Smooth muscle cell (in vitro differentiated cells): ENCODE results near the gene EYS. TPM values are rescaled to one million over a fixed set of nuclear protein-coding genes. Genes with fewer than 3 reads are reported as not detected.

Source experiments
- DNase-seq: peaks from one replicate; lab custom pipeline; 2025; ENCODE audit not compliant: unreplicated experiment; lab: John Stamatoyannopoulos, UW
- H2AFZ ChIP-seq: fragments of 200-600 bp; sonication (generic); 2 replicates; pipeline ENCODE4 v1.6.0; 2016; ENCODE audit warnings: antibody characterized with exemption, low read depth, mild to moderate bottlenecking
- H3F3A ChIP-seq: fragments of 200-600 bp; sonication (generic); 2 replicates; pipeline ENCODE4 v1.6.0; 2017; ENCODE audit warnings: antibody characterized with exemption, low read depth
- H3K27ac ChIP-seq: fragments of 200-600 bp; sonication (generic); 2 replicates; pipeline ENCODE4 v1.5.1; 2016; ENCODE audit warnings: low read depth, mild to moderate bottlenecking
- H3K27me3 ChIP-seq: fragments of 200-600 bp; sonication (generic); 2 replicates; pipeline ENCODE4 v1.6.1; 2016; ENCODE audit warnings: low read depth, mild to moderate bottlenecking
- H3K36me3 ChIP-seq: fragments of 200-600 bp; sonication (generic); 2 replicates; pipeline ENCODE4 v1.5.1; 2016; ENCODE audit warnings: low read depth
- H3K4me1 ChIP-seq: fragments of 200-600 bp; sonication (generic); 2 replicates; pipeline ENCODE4 v1.5.1; 2016; ENCODE audit warnings: low read depth
- H3K4me2 ChIP-seq: fragments of 200-600 bp; sonication (generic); 2 replicates; pipeline ENCODE4 v1.6.0; 2016; ENCODE audit warnings: mild to moderate bottlenecking
- H3K4me3 ChIP-seq: fragments of 200-600 bp; sonication (generic); 2 replicates; pipeline ENCODE4 v1.5.1; 2016; ENCODE audit warnings: mild to moderate bottlenecking
- H3K79me2 ChIP-seq: fragments of 200-600 bp; sonication (generic); 2 replicates; pipeline ENCODE4 v1.6.0; 2016; ENCODE audit warnings: low read depth, mild to moderate bottlenecking
- H3K9ac ChIP-seq: fragments of 200-600 bp; sonication (generic); 2 replicates; pipeline ENCODE4 v1.6.0; 2016; ENCODE audit warnings: low read depth
- H3K9me3 ChIP-seq: fragments of 200-600 bp; sonication (generic); replicated peaks from 2 replicates; pipeline ENCODE4 v1.5.1; 2016; ENCODE audit warnings: low read depth
- H4K20me1 ChIP-seq: fragments of 200-600 bp; sonication (generic); 2 replicates; pipeline ENCODE4 v1.6.0; 2016; ENCODE audit warnings: low read depth
- CTCF ChIP-seq: fragments of 200-600 bp; sonication (generic); IDR thresholded peaks from 2 replicates; pipeline ENCODE4 v1.5.1; 2017; ENCODE audit warnings: borderline replicate concordance, mild to moderate bottlenecking, antibody characterized with exemption; ENCODE audit not compliant: insufficient read depth, poor library complexity, severe bottlenecking
- WGBS: methylation state at CpG from one replicate; pipeline ENCODE4 v1.1.7; 2016; ENCODE audit warnings: low lambda C conversion rate; 5-methylcytosine and 5-hydroxymethylcytosine counted together
- polyA plus RNA-seq: library from polyadenylated mRNA; unstranded; fragments of >200 nt; fragmentation: Nextera tagmentation; extraction: Ambion mirVana; gene quantifications from 2 replicates; pipeline ENCODE4 v1.2.1, GENCODE V29; 2016
- total RNA-seq: library from RNA; depleted of rRNA; stranded (reverse); fragments of >200 nt; gene quantifications from 2 replicates; pipeline ENCODE4 v1.2.3, GENCODE V29; 2014

EYS gene
- total and polyA plus RNA-seq, 2 experiments from 2014 or later = 0.07 to 0.18 TPM

GRCh38 chr6:64347411-64347810 lies 1359.6 kb downstream of the EYS start:
- Histone ChIP-seq H3K36me3 (no peaks in the 10 kb centered on the region), H3K79me2 (no peaks in the 10 kb centered on the region), H3K9me3 (no peaks in the 10 kb centered on the region), H3F3A (no peaks in the 10 kb centered on the region), H3K27ac (no peak overlapping the region), H3K9ac (no peak overlapping the region), H3K27me3 (no peaks in the 10 kb centered on the region), H3K4me3 (no peak overlapping the region), H4K20me1 (no peaks in the 10 kb centered on the region), H3K4me2 (no peak overlapping the region), H3K4me1 (no peaks in the 10 kb centered on the region), H2AFZ (no peak overlapping the region)
- WGBS = 90% methylated on average over 1 of the region's 1 CpG
- no peak for DNase-seq
- TF ChIP-seq CTCF = no peak

GRCh38 chr6:64335195-64335594 lies 1371.8 kb downstream of the EYS start:
- Histone ChIP-seq H3K27ac (peak overlapping the region; percentile 82), H3K27me3 (no peaks in the 10 kb centered on the region), H3K36me3 (no peaks in the 10 kb centered on the region), H3F3A (no peaks in the 10 kb centered on the region), H3K9me3 (peaks cover 3% of the 10 kb centered on the region), H3K4me2 (peak overlapping the region; percentile 51), H3K4me1 (no peaks in the 10 kb centered on the region), H3K4me3 (no peak overlapping the region), H4K20me1 (no peaks in the 10 kb centered on the region), H2AFZ (peak overlapping the region; percentile 69), H3K79me2 (no peaks in the 10 kb centered on the region), H3K9ac (no peak overlapping the region)
- WGBS = 30% methylated on average over 8 of the region's 8 CpGs
- TF ChIP-seq CTCF = no peak
- no peak for DNase-seq

GRCh38 chr6:64334636-64335035 lies 1372.4 kb downstream of the EYS start:
- Histone ChIP-seq H3F3A (no peaks in the 10 kb centered on the region), H3K4me3 (no peak overlapping the region), H3K36me3 (no peaks in the 10 kb centered on the region), H3K27ac (no peak overlapping the region), H3K4me1 (no peaks in the 10 kb centered on the region), H3K4me2 (no peak overlapping the region), H3K27me3 (no peaks in the 10 kb centered on the region), H3K9ac (no peak overlapping the region), H3K79me2 (no peaks in the 10 kb centered on the region), H4K20me1 (no peaks in the 10 kb centered on the region), H2AFZ (no peak overlapping the region), H3K9me3 (peaks cover 3% of the 10 kb centered on the region)
- 58% methylated on average over 1 of the region's 1 CpG for WGBS
- no peak for DNase-seq
- TF ChIP-seq CTCF = no peak

GRCh38 chr6:64330694-64331307 lies 1376.2 kb downstream of the EYS start:
- 37% methylated on average over 5 of the region's 5 CpGs for WGBS
- peak; percentile 60 for TF ChIP-seq CTCF
- no peaks in the 10 kb centered on the region for H3K79me2 ChIP-seq
- no peak overlapping the region for H3K4me2 ChIP-seq
- no peaks in the 10 kb centered on the region for H4K20me1 ChIP-seq
- no peaks in the 10 kb centered on the region for H3F3A ChIP-seq
- H3K27me3 ChIP-seq = no peaks in the 10 kb centered on the region
- DNase-seq = peak; percentile 10
- no peaks in the 10 kb centered on the region for H3K36me3 ChIP-seq
- no peaks in the 10 kb centered on the region for H3K9me3 ChIP-seq
- H3K9ac ChIP-seq = no peak overlapping the region
- H3K27ac ChIP-seq = no peak overlapping the region
- H3K4me3 ChIP-seq = no peak overlapping the region
- H3K4me1 ChIP-seq = no peaks in the 10 kb centered on the region
- H2AFZ ChIP-seq = no peak overlapping the region
